ENCODE data around the gene CCT8. TPM values are rescaled to one million over a fixed set of nuclear protein-coding genes. Genes with fewer than 3 reads are reported as not detected.

CCT8 gene
- total and polyA plus RNA-seq, 2 of the 8 experiments (the other 6 are each of a cell fraction or from before 2014, with no cell fraction given) = 151 to 319 TPM

- 78% methylated on average over 9 of the region's 9 CpGs; no CpG with 5 or more reads in 1 of the 2 experiments for WGBS, 2 experiments (ENCODE audit: extremely low coverage in 1 of 2, insufficient coverage in 1 of 2, insufficient read length in 1 of 2, insufficient replicate concordance in 2 of 2, low coverage in 1 of 2, low lambda C conversion rate in 2 of 2, missing lambda C conversion rate in 1 of 2)
- Histone ChIP-seq H2AK5ac (ENCODE audit: low read depth, low read length) (no peak overlapping the region), H3K9ac (replicated peaks in 1 of 4; ENCODE audit: extremely low read depth in 1 of 4, low read depth in 3 of 4, low read length in 3 of 4) (no peak overlapping the region), H2BK120ac (replicated peaks; ENCODE audit: low read depth, low read length) (no peak overlapping the region), H2BK15ac (ENCODE audit: low read length) (no peak overlapping the region), H4K8ac (ENCODE audit: extremely low read depth, insufficient read depth, low read length) (no peak overlapping the region), H2BK5ac (ENCODE audit: low read depth, low read length) (no peak overlapping the region), H3K14ac (ENCODE audit: insufficient read length) (no peak overlapping the region), H3K36me3 (ENCODE audit: control insufficient read depth in 2 of 4, insufficient read depth in 4 of 4, low read length in 3 of 4) (no peaks in the 10 kb centered on the region; a peak in 1 of 8 replicates), H3K23me2 (ENCODE audit: low read depth, low read length) (no peaks in the 10 kb centered on the region), H3K79me2 (ENCODE audit: control insufficient read depth in 1 of 2, insufficient read depth in 2 of 2, low read length in 2 of 2) (no peaks in the 10 kb centered on the region), H3K4ac (replicated peaks; ENCODE audit: insufficient read length, low read depth, low read length) (no peak overlapping the region), H2AFZ (ENCODE audit: low read length) (0 out of 2 replicates have a peak overlapping the region, but pooled peaks have one; percentile 40), H2BK12ac (ENCODE audit: low read depth, low read length) (no peak overlapping the region), H2BK20ac (ENCODE audit: low read length) (no peak overlapping the region), H3K27ac (ENCODE audit: low read depth, low read length) (no peak overlapping the region), H3K9me3 (ENCODE audit: insufficient read depth in 2 of 2, low read depth in 1 of 2, low read length in 1 of 2) (no peaks in the 10 kb centered on the region), H3K4me2 (ENCODE audit: insufficient read depth in 1 of 2, low read depth in 2 of 2, low read length in 2 of 2) (no peak overlapping the region), H3K79me1 (ENCODE audit: low read depth, low read length) (no peaks in the 10 kb centered on the region), H3K56ac (replicated peaks; ENCODE audit: insufficient read length, low read depth, low read length) (no peak overlapping the region), H3K4me1 (replicated peaks in 1 of 4; ENCODE audit: control insufficient read depth in 3 of 4, insufficient read depth in 4 of 4, low read length in 3 of 4) (peaks cover 0 to 4% (median 0%) of the 10 kb centered on the region in 4 experiments; a peak in 1 of 7 replicates), H3K23ac (ENCODE audit: insufficient read length) (no peak overlapping the region), H3K4me3 (ENCODE audit: extremely low read depth in 1 of 4, insufficient read depth in 2 of 4, low read depth in 3 of 4, low read length in 4 of 4) (no peak overlapping the region), H4K91ac (replicated peaks; ENCODE audit: insufficient read length, low read length) (no peak overlapping the region), H4K5ac (ENCODE audit: insufficient read length, low read depth, low read length) (no peak overlapping the region), H4K20me1 (replicated peaks in 1 of 2; ENCODE audit: control insufficient read depth in 1 of 2, insufficient read depth in 2 of 2, low read length in 2 of 2) (no peaks in the 10 kb centered on the region), H3K18ac (ENCODE audit: extremely low read depth, low read length) (no peak overlapping the region), H3K27me3 (replicated peaks in 1 of 4; ENCODE audit: control insufficient read depth in 3 of 4, extremely low read depth in 1 of 4, insufficient read depth in 3 of 4, low read length in 3 of 4) (no peaks in the 10 kb centered on the region)
- FAIRE-seq (no peak), DNase-seq (ENCODE audit: low read depth in 1 of 2, low spot score in 2 of 2) (no peak)
- CTCF ChIA-PET (ENCODE audit: partially characterized antibody) = interaction anchor here (0.6 to 2.8 kb wide), 10 partner anchors 12 to 756 kb away, joined by 3 to 10 read pairs (median 3); no protein-coding TSS in a partner anchor
- POLR2A ChIA-PET (ENCODE audit: partially characterized antibody) = interaction anchor here (0.8 to 1.1 kb wide), 2 partner anchors 19 kb away, joined by 3 read pairs; partner anchors contain the start of gene CCT8
- TF ChIP-seq CBX5 (IDR thresholded peaks at IDR 0.05; ENCODE audit: low read depth, low read length) = no peak
- no peak for TF ChIP-seq TAF1 (IDR thresholded peaks at IDR 0.05; ENCODE audit: low read depth, low read length)
- TF ChIP-seq RBBP5 (IDR thresholded peaks at IDR 0.05; ENCODE audit: borderline replicate concordance, low read depth, low read length) = no peak
- no peak for TF ChIP-seq SIN3A (conservative IDR thresholded peaks at IDR 0.05 in 1 of 2, IDR thresholded peaks at IDR 0.05 in 1 of 2; ENCODE audit: low read depth in 1 of 2, low read length in 2 of 2)
- TF ChIP-seq RNF2 (IDR thresholded peaks at IDR 0.05; ENCODE audit: borderline replicate concordance, low read depth, low read length, missing control alignments, poor library complexity, severe bottlenecking) = no peak
- no peak for TF ChIP-seq SP1 (IDR thresholded peaks at IDR 0.05; ENCODE audit: low read depth, low read length)
- no peak for TF ChIP-seq CTBP2 (IDR thresholded peaks at IDR 0.05; ENCODE audit: borderline replicate concordance, insufficient read depth, insufficient read length, low read length)
- TF ChIP-seq CTCF (IDR thresholded peaks at IDR 0.05; ENCODE audit: control extremely low read depth in 1 of 3, insufficient read depth in 1 of 3, low read depth in 1 of 3, low read length in 3 of 3) = no peak
These were observed 18.9 kb upstream of the CCT8 start for GRCh38 chr21:29092102-29092959.
